Calu3 (cell line): ENCODE data around the gene CCDC150. TPM values are rescaled to one million over a fixed set of nuclear protein-coding genes. Genes with fewer than 3 reads are reported as not detected.

Source experiments
- BruUV-seq: library from RNA; stranded (reverse); fragments of 400-500 nt; replicated peaks from 2 replicates; lab custom pipeline; 2021; lab: Mats Ljungman, UMichigan
- CTCF ChIA-PET: fragments of 300-600 bp; sonication (Branson Sonifier 250); formaldehyde crosslinking; loops from one replicate; lab custom pipeline; 2022; ENCODE audit warnings: antibody characterized with exemption; lab: Charles Lee
- DNase-seq: peaks from one replicate; pipeline ENCODE4 v3.0.0; 2022
- H3K27ac Mint-ChIP-seq: one replicate; pipeline ENCODE4 v1.8.0; 2022; ENCODE audit warnings: mixed read lengths; ENCODE audit not compliant: unreplicated experiment
- H3K27me3 Mint-ChIP-seq: one replicate; pipeline ENCODE4 v1.8.0; 2022; ENCODE audit warnings: mixed read lengths; ENCODE audit not compliant: unreplicated experiment
- H3K36me3 Mint-ChIP-seq: one replicate; pipeline ENCODE4 v1.8.0; 2022; ENCODE audit warnings: mild to moderate bottlenecking, moderate library complexity, mixed read lengths; ENCODE audit not compliant: insufficient read depth, unreplicated experiment
- H3K4me1 Mint-ChIP-seq: one replicate; pipeline ENCODE4 v1.8.0; 2022; ENCODE audit warnings: mild to moderate bottlenecking, low read depth, mixed read lengths; ENCODE audit not compliant: unreplicated experiment
- H3K4me3 Mint-ChIP-seq: one replicate; pipeline ENCODE4 v1.8.0; 2022; ENCODE audit warnings: mild to moderate bottlenecking, low read depth, moderate library complexity, mixed read lengths; ENCODE audit not compliant: unreplicated experiment
- H3K9me3 Mint-ChIP-seq: one replicate; pipeline ENCODE4 v1.8.0; 2022; ENCODE audit warnings: low read depth, mixed read lengths; ENCODE audit not compliant: unreplicated experiment
- intact Hi-C: fragments of 100-400 bp; cut with micrococcal nuclease; formaldehyde crosslinking; loops from one replicate; pipeline ENCODE4 v1.10.0; 2022; ENCODE audit not compliant: unreplicated experiment
- total RNA-seq: library from RNA; stranded (reverse); gene quantifications from 2 replicates; pipeline ENCODE4 v1.2.3, GENCODE V29; 2022
- TF ChIP-seq, protein P1 (sequence below): fragments of 200-600 bp; IDR thresholded peaks from one replicate; pipeline ENCODE4 v1.8.0; 2022; ENCODE audit warnings: antibody characterized with exemption; ENCODE audit not compliant: unreplicated experiment

CCDC150 gene
- total RNA-seq, 1 experiment from 2014 or later: 21.7 TPM

DNA sequence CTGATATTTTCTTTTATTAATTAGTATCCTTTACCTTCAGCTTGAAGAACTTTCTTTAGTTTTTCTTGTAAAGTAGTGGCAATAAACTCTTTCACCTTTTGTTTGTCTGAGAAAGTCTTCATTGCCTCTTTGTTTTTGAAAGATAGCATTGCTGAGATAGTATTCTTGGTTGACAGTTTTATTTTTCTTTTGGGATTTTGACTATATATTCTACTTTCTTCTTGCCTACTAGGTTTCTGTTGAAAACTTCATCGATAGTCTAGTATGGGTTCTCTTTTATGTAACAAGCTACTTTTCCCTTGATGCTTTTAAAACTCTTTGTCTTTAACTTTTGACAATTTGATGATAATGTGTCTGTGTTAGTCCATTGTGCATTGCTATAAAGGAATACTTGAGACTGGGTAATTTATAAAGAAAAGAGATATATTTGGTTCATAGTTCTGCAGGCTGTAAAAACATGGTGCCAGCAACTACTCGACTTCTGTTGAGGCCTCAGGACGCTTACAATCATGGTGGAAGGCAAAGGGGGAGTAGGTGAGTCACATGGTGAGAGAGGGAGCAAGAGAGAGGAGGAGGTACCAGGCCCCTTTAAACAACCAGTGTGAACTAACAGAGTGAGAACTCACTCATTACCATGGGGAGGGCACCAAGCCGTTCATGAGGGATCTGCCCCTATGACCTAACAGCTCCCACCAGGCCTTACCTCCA lies 12.0 kb downstream of the CCDC150 start:
- H3K36me3 Mint-ChIP-seq: peaks cover 8% of the 10 kb centered on the region
- intact Hi-C loops: no loop called here
- BruUV-seq: no TSS peak
- H3K4me1 Mint-ChIP-seq: no peaks in the 10 kb centered on the region
- H3K9me3 Mint-ChIP-seq: peaks cover 35% of the 10 kb centered on the region
- no peak for DNase-seq
- H3K27ac Mint-ChIP-seq: no peak overlapping the region
- no peak overlapping the region for H3K4me3 Mint-ChIP-seq
- TF ChIP-seq, protein P1, sequence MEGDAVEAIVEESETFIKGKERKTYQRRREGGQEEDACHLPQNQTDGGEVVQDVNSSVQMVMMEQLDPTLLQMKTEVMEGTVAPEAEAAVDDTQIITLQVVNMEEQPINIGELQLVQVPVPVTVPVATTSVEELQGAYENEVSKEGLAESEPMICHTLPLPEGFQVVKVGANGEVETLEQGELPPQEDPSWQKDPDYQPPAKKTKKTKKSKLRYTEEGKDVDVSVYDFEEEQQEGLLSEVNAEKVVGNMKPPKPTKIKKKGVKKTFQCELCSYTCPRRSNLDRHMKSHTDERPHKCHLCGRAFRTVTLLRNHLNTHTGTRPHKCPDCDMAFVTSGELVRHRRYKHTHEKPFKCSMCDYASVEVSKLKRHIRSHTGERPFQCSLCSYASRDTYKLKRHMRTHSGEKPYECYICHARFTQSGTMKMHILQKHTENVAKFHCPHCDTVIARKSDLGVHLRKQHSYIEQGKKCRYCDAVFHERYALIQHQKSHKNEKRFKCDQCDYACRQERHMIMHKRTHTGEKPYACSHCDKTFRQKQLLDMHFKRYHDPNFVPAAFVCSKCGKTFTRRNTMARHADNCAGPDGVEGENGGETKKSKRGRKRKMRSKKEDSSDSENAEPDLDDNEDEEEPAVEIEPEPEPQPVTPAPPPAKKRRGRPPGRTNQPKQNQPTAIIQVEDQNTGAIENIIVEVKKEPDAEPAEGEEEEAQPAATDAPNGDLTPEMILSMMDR: no peak
- CTCF ChIA-PET: no interaction called here
- H3K27me3 Mint-ChIP-seq: no peaks in the 10 kb centered on the region

DNA sequence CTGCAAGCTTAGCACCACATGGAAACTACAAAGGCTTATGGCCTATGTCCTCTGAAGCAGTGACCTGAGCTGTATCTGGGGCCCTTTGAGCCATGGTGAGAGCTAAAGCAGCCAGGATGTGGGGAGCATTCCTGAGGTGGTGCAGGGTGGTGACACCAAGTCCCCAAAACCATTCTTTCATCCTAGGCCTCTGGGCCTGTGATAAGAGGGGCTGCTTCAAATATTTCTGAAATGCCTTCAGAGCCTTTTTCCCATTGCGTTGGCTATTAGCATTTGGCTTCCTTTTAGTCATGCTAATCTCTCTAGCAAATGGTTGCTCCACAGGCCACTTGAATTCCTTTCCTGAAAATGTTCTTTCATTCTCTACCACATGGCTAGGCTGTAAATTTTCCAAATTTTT lies 13.4 kb downstream of the CCDC150 start:
- Mint-ChIP-seq H3K4me1 (no peaks in the 10 kb centered on the region), H3K27me3 (no peaks in the 10 kb centered on the region), H3K4me3 (no peak overlapping the region), H3K36me3 (peaks cover 6% of the 10 kb centered on the region), H3K27ac (no peak overlapping the region), H3K9me3 (peaks cover 35% of the 10 kb centered on the region)
- DNase-seq: no peak
- no TSS peak for BruUV-seq
- CTCF ChIA-PET: no interaction called here
- intact Hi-C loops: no loop called here
- TF ChIP-seq, protein P1: no peak

DNA sequence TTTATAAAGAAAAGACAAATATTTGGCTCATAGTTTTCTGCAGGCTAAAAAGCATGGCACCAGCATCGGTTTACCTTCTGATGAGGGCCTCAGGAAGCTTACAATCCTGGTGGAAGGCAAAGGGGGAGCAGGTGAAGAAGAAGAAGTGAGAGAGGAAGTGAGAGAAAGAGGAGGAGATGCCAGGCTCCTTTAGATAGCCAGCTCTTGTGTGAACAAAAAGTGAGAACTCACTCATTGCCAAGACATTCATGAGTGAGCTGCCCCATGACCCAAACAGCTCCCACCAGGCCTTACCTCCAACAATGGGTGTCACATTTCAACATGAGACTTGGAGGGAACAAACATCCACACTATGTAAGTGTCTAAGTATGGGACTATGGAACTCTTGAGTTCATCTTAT lies 14.3 kb downstream of the CCDC150 start:
- DNase-seq: no peak
- H3K36me3 Mint-ChIP-seq: peaks cover 4% of the 10 kb centered on the region
- no peaks in the 10 kb centered on the region for H3K4me1 Mint-ChIP-seq
- no peak overlapping the region for H3K27ac Mint-ChIP-seq
- no peak overlapping the region for H3K4me3 Mint-ChIP-seq
- no peaks in the 10 kb centered on the region for H3K27me3 Mint-ChIP-seq
- BruUV-seq: no TSS peak
- intact Hi-C loops: no loop called here
- CTCF ChIA-PET: no interaction called here
- TF ChIP-seq, protein P1: no peak
- H3K9me3 Mint-ChIP-seq: peaks cover 34% of the 10 kb centered on the region

DNA sequence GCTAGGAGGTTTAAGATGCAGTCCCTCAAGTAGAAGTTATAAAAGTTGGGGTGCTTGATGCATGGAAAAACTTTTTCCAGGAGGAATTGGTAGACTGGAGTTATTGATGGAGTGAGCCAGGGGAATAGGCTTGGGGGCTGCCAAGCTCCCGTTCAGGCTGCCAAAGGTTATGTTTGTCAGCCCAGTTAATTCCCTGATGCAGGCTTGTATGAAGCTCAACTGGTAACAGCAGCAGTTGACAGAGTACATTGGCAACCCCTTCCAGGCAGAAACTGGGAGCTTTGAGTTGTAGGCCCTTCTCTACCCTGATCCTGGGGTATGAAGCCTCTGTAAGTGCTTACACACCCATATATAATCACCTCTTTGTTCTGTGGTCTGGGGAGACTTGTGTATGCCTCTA lies 16.2 kb downstream of the CCDC150 start:
- no peaks in the 10 kb centered on the region for H3K4me1 Mint-ChIP-seq
- TF ChIP-seq, protein P1: no peak
- H3K9me3 Mint-ChIP-seq: peaks cover 26% of the 10 kb centered on the region
- DNase-seq: no peak
- H3K27me3 Mint-ChIP-seq: no peaks in the 10 kb centered on the region
- no peak overlapping the region for H3K4me3 Mint-ChIP-seq
- H3K27ac Mint-ChIP-seq: no peak overlapping the region
- intact Hi-C loops: no loop called here
- H3K36me3 Mint-ChIP-seq: peaks cover 4% of the 10 kb centered on the region
- BruUV-seq: no TSS peak
- CTCF ChIA-PET: no interaction called here
